Measurements from ENCODE around the gene MAML2. TPM values are rescaled to one million over a fixed set of nuclear protein-coding genes. Genes with fewer than 3 reads are reported as not detected.

The MAML2 gene
- total and polyA plus RNA-seq, 2 of the 13 experiments (the other 11 are each of a cell fraction or from before 2014, with no cell fraction given): 2.3 to 25.9 TPM

GRCh38 chr11:96196181-96196662, 146.8 kb downstream of the MAML2 start:
- no peak overlapping the region for H3K9ac ChIP-seq (ENCODE audit: insufficient read depth, low read depth, low read length)
- TF ChIP-seq MIER2 (CRISPR knock-in tag; IDR thresholded peaks at IDR 0.05): no peak
- no peak for TF ChIP-seq PRPF4 (IDR thresholded peaks at IDR 0.05; ENCODE audit: low read depth, low read length, poor library complexity, severe bottlenecking)
- no peak for TF ChIP-seq KLF6 (CRISPR knock-in tag; IDR thresholded peaks at IDR 0.05)
- TF ChIP-seq NFRKB (IDR thresholded peaks at IDR 0.05): no peak
- TF ChIP-seq TERF1 (CRISPR knock-in tag; IDR thresholded peaks at IDR 0.05): no peak
- H3K9me3 ChIP-seq (ENCODE audit: low read length): no peaks in the 10 kb centered on the region
- H3K4me1 ChIP-seq (ENCODE audit: insufficient read depth, low read length): peaks cover 16% of the 10 kb centered on the region
- no peak for ATAC-seq
- no peaks in the 10 kb centered on the region for H3K79me2 ChIP-seq (ENCODE audit: insufficient read depth, low read length)
- no peak overlapping the region for H2AFZ ChIP-seq (ENCODE audit: low read length)
- in situ Hi-C loops (cut with HindIII; ENCODE audit: extremely low pct_ligation_motif_present, low pct_unique_long_range_greater_than_20kb): no loop called here
- CTCF ChIA-PET (ENCODE audit: low intra/inter-chr PET ratio, low total read pairs): no interaction called here
- POLR2A ChIA-PET: no interaction called here
- no peaks in the 10 kb centered on the region for H3K27me3 ChIP-seq (ENCODE audit: control insufficient read depth in 1 of 2, insufficient read depth in 2 of 2, low read length in 2 of 2)
- no peak overlapping the region for H3K4me3 ChIP-seq (replicated peaks in 1 of 3; ENCODE audit: insufficient read depth in 1 of 3, low read depth in 2 of 3, low read length in 3 of 3)
- H4K20me1 ChIP-seq (ENCODE audit: insufficient read depth, low read length): no peaks in the 10 kb centered on the region
- peaks cover 5 to 6% of the 10 kb centered on the region in 2 experiments for H3K36me3 ChIP-seq (replicated peaks in 1 of 2; ENCODE audit: control insufficient read depth in 1 of 2, insufficient read depth in 2 of 2, low read length in 2 of 2)
- H3K4me2 ChIP-seq (ENCODE audit: low read depth, low read length): no peak overlapping the region
- FAIRE-seq: no peak
- no peak overlapping the region for H3K27ac ChIP-seq (ENCODE audit: extremely low read length, insufficient read depth, low read length)
- intact Hi-C loops (cut with micrococcal nuclease; ENCODE audit: unreplicated experiment): no loop called here
- 81% methylated on average over 7 of the region's 7 CpGs for WGBS (ENCODE audit: low lambda C conversion rate)
- no TSS peak for BruUV-seq (replicated peaks)
- DNase-seq (ENCODE audit: low spot score): no peak

DNA sequence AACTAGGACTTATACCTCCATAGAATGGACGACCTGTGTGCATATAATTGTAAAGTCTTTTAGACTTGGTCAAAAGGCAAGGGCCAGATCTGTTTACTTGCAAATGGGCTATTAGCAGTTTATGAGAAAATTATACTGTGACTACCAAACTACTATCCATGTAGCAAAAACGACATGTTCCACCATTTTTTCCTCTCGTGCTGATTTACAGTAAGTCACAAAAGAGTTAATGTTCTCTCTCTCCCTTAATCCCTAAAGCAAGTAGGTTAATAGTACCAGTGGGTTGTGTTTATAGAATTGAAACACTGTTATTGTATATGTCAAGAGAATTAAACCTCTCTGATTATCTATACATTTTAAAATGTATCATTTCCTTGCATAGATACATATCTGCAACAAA, 147.3 kb downstream of the MAML2 start:
- no peak for DNase-seq (ENCODE audit: low spot score)
- Histone ChIP-seq H3K4me1 (ENCODE audit: insufficient read depth, low read length) (peaks cover 10% of the 10 kb centered on the region), H3K9ac (ENCODE audit: insufficient read depth, low read depth, low read length) (no peak overlapping the region), H3K79me2 (ENCODE audit: insufficient read depth, low read length) (no peaks in the 10 kb centered on the region), H3K27me3 (ENCODE audit: control insufficient read depth in 1 of 2, insufficient read depth in 2 of 2, low read length in 2 of 2) (no peaks in the 10 kb centered on the region), H3K9me3 (ENCODE audit: low read length) (no peaks in the 10 kb centered on the region), H3K27ac (ENCODE audit: extremely low read length, insufficient read depth, low read length) (no peak overlapping the region), H3K4me2 (ENCODE audit: low read depth, low read length) (no peak overlapping the region), H3K4me3 (replicated peaks in 1 of 3; ENCODE audit: insufficient read depth in 1 of 3, low read depth in 2 of 3, low read length in 3 of 3) (no peak overlapping the region), H4K20me1 (ENCODE audit: insufficient read depth, low read length) (no peaks in the 10 kb centered on the region), H3K36me3 (replicated peaks in 1 of 2; ENCODE audit: control insufficient read depth in 1 of 2, insufficient read depth in 2 of 2, low read length in 2 of 2) (peaks cover 5 to 6% of the 10 kb centered on the region in 2 experiments), H2AFZ (ENCODE audit: low read length) (no peak overlapping the region)
- in situ Hi-C loops (cut with HindIII; ENCODE audit: extremely low pct_ligation_motif_present, low pct_unique_long_range_greater_than_20kb): no loop called here
- 92% methylated on average over 3 of the region's 3 CpGs for WGBS (ENCODE audit: low lambda C conversion rate)
- no peak for FAIRE-seq
- CTCF ChIA-PET (ENCODE audit: low intra/inter-chr PET ratio, low total read pairs): no interaction called here
- intact Hi-C loops (cut with micrococcal nuclease; ENCODE audit: unreplicated experiment): no loop called here
- POLR2A ChIA-PET: no interaction called here
- TF ChIP-seq CHCHD3 (CRISPR knock-in tag; IDR thresholded peaks at IDR 0.05) (no peak), ZFP62 (CRISPR knock-in tag; IDR thresholded peaks at IDR 0.05) (no peak), ZNF883 (CRISPR knock-in tag; IDR thresholded peaks at IDR 0.05; ENCODE audit: not compliant biosample characterization) (no peak), ZNF75D (CRISPR knock-in tag; IDR thresholded peaks at IDR 0.05; ENCODE audit: borderline replicate concordance) (no peak)
- ATAC-seq: no peak
- no TSS peak for BruUV-seq (replicated peaks)
